Body of pancreas (tissue), 4 donors: Measurements from ENCODE around the gene SAMD14.

ENCODE experiments used
- POLR2A ChIP-seq, 3 donors: fragments of 450-650 bp; IDR thresholded peaks; one replicate each; pipeline ENCODE4 v1.6.1; 2016; ENCODE audit warnings: antibody characterized with exemption in 3 of 3, mild to moderate bottlenecking in 2 of 3
- TF ChIP-seq, protein P1 (sequence below), 7 experiments: fragments of 450-650 bp in 4 of 7; fragments of 200-600 bp in 3 of 7; sonication (generic) in 3 of 7; IDR thresholded peaks; one replicate each; pipeline ENCODE4 v1.5.1; 2016 to 2019; ENCODE audit warnings: antibody characterized with exemption in 7 of 7

DNA sequence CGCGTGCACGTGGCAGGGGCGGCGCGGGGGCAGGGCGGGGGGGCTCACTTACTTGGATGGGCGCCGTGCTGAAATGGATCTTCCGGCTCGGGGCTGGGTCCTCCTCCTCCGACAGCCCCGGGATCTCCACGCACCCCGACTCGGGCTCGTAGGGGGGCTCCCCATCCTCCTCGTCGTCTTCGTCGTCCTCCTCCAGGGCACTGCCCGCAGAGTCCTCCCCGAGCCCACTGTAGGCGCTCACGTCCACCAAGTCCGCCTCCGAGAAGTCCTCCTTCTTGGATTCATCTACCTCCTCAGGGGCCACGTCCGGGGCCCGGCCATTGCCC lies 19.1 kb upstream of the SAMD14 start:
- no peak for TF ChIP-seq POLR2A (IDR thresholded peaks at IDR 0.05)
- TF ChIP-seq, protein P1, sequence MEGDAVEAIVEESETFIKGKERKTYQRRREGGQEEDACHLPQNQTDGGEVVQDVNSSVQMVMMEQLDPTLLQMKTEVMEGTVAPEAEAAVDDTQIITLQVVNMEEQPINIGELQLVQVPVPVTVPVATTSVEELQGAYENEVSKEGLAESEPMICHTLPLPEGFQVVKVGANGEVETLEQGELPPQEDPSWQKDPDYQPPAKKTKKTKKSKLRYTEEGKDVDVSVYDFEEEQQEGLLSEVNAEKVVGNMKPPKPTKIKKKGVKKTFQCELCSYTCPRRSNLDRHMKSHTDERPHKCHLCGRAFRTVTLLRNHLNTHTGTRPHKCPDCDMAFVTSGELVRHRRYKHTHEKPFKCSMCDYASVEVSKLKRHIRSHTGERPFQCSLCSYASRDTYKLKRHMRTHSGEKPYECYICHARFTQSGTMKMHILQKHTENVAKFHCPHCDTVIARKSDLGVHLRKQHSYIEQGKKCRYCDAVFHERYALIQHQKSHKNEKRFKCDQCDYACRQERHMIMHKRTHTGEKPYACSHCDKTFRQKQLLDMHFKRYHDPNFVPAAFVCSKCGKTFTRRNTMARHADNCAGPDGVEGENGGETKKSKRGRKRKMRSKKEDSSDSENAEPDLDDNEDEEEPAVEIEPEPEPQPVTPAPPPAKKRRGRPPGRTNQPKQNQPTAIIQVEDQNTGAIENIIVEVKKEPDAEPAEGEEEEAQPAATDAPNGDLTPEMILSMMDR (IDR thresholded peaks at IDR 0.05): no peak
